Parathyroid adenoma (tissue), 2 donors: ENCODE data around the gene CADM1.

ENCODE experiments used
- H2AFZ ChIP-seq: fragments of 300-600 bp; sonication (generic); one replicate; pipeline ENCODE4 v1.7.0; 2017; ENCODE audit warnings: antibody characterized with exemption, mild to moderate bottlenecking
- H3K27ac ChIP-seq: fragments of 300-600 bp; sonication (generic); one replicate; pipeline ENCODE4 v1.7.0; 2017
- H3K27me3 ChIP-seq: fragments of 300-600 bp; sonication (generic); one replicate; pipeline ENCODE4 v1.7.0; 2017; ENCODE audit warnings: low read length; ENCODE audit not compliant: control insufficient read depth, insufficient read depth
- H3K36me3 ChIP-seq: fragments of 300-600 bp; sonication (generic); one replicate; pipeline ENCODE4 v1.7.0; 2017; ENCODE audit warnings: low read length; ENCODE audit not compliant: control insufficient read depth, insufficient read depth
- H3K4me1 ChIP-seq: fragments of 300-600 bp; sonication (generic); one replicate; pipeline ENCODE4 v1.7.0; 2017; ENCODE audit warnings: control low read depth
- H3K4me2 ChIP-seq: fragments of 300-600 bp; sonication (generic); one replicate; pipeline ENCODE4 v1.7.0; 2017; ENCODE audit warnings: low read length
- H3K4me3 ChIP-seq: fragments of 300-600 bp; sonication (generic); one replicate; pipeline ENCODE4 v1.7.0; 2017; ENCODE audit warnings: low read depth, low read length
- H3K79me2 ChIP-seq: fragments of 300-600 bp; sonication (generic); one replicate; pipeline ENCODE4 v1.7.0; 2017; ENCODE audit warnings: control low read depth
- H3K9ac ChIP-seq: fragments of 300-600 bp; sonication (generic); one replicate; pipeline ENCODE4 v1.7.0; 2017; ENCODE audit warnings: mild to moderate bottlenecking
- H3K9me3 ChIP-seq: fragments of 300-600 bp; sonication (generic); one replicate; pipeline ENCODE4 v1.7.0; 2017; ENCODE audit warnings: low read length; ENCODE audit not compliant: control insufficient read depth
- TF ChIP-seq, protein P1 (sequence below): fragments of 300-600 bp; sonication (generic); IDR thresholded peaks from one replicate; pipeline ENCODE4 v1.7.0; 2017; ENCODE audit warnings: antibody characterized with exemption, mild to moderate bottlenecking
- donor health status: primary hyperparathyroidism.

CADM1 gene

DNA sequence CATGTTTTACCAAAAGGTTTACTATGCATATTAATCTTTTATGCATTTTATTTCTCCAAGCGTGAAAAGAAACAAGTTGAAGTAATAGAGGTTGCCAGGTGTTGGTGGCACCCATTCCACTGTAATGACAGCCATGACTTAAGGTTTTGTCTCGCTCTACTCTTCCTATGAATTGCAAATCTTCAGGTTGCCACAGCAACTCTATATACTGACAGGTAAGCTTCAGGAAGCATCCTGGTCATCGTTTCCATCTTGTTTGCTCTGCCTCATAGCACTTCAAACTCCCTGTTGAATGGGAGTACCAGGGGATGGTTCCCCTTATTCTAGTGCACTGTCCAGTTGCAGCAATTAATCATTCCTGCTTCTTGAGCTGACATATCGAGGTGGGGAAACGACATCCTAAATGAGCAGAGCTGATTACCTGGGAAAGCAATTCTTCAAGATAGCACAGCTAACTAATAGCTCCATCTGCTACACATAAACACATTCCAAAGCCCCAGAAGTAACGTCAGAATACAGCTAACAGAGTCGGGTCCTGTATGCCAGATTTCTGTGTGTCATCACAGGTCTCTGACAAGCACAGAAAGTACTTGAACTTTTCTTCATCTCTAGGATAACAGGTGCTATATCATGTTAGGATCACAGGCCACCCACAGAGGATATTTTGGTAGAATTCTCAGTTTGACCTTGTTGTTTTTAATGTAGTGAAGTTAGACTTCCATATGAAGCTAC lies 80.3 kb downstream of the CADM1 start:
- Histone ChIP-seq H2AFZ (no peak overlapping the region), H3K79me2 (no peaks in the 10 kb centered on the region), H3K9me3 (no peaks in the 10 kb centered on the region), H3K4me2 (no peak overlapping the region), H3K4me3 (no peak overlapping the region), H3K27ac (no peak overlapping the region), H3K27me3 (no peaks in the 10 kb centered on the region), H3K9ac (no peak overlapping the region), H3K36me3 (no peaks in the 10 kb centered on the region), H3K4me1 (no peaks in the 10 kb centered on the region)
- TF ChIP-seq, protein P1, sequence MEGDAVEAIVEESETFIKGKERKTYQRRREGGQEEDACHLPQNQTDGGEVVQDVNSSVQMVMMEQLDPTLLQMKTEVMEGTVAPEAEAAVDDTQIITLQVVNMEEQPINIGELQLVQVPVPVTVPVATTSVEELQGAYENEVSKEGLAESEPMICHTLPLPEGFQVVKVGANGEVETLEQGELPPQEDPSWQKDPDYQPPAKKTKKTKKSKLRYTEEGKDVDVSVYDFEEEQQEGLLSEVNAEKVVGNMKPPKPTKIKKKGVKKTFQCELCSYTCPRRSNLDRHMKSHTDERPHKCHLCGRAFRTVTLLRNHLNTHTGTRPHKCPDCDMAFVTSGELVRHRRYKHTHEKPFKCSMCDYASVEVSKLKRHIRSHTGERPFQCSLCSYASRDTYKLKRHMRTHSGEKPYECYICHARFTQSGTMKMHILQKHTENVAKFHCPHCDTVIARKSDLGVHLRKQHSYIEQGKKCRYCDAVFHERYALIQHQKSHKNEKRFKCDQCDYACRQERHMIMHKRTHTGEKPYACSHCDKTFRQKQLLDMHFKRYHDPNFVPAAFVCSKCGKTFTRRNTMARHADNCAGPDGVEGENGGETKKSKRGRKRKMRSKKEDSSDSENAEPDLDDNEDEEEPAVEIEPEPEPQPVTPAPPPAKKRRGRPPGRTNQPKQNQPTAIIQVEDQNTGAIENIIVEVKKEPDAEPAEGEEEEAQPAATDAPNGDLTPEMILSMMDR: no peak

DNA sequence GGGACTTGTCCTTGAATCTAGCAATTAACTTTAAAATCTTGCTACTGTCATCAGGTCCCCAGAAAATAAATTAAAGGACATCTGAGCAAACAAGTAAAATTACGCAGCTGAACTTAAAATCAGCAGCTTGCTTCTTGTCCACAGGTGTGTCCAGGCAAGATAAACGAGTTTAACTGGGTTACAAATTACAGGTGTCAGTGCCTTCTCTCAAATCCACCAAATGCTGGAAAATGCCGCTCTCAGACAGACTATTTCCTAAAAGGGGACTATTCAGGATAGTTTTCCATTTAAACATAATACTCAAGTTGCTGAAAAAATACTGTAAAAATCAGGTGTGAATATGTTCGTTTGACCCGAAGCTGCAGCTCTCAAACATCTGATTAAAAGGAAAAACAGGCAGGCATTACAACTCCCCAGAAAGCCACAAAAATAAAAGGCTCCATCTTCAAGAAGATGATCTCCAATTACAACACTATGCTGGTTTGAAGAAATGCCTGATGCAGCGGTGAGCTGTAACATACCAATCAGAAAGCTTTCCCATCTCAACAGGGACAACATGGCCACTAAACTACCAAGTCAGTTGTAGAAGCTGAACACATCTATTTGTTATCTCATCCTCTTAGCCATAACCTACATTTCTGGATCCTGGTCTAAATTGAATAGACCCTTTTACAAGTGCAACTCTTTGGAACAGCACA lies 82.1 kb downstream of the CADM1 start:
- Histone ChIP-seq H3K4me3 (no peak overlapping the region), H3K27ac (no peak overlapping the region), H3K9ac (no peak overlapping the region), H3K27me3 (no peaks in the 10 kb centered on the region), H2AFZ (no peak overlapping the region), H3K79me2 (no peaks in the 10 kb centered on the region), H3K9me3 (no peaks in the 10 kb centered on the region), H3K4me1 (no peaks in the 10 kb centered on the region), H3K36me3 (no peaks in the 10 kb centered on the region), H3K4me2 (no peak overlapping the region)
- TF ChIP-seq, protein P1: no peak

- TF ChIP-seq, protein P1: no peak
- Histone ChIP-seq H3K9ac (no peak overlapping the region), H3K4me2 (no peak overlapping the region), H2AFZ (no peak overlapping the region), H3K4me3 (no peak overlapping the region), H3K4me1 (no peaks in the 10 kb centered on the region), H3K27me3 (no peaks in the 10 kb centered on the region), H3K79me2 (no peaks in the 10 kb centered on the region), H3K27ac (no peak overlapping the region), H3K9me3 (no peaks in the 10 kb centered on the region), H3K36me3 (no peaks in the 10 kb centered on the region)
Measured at GRCh38 chr11:115421352-115421991, 82.7 kb downstream of the CADM1 start.

GRCh38 chr11:115420505-115420904 lies 83.7 kb downstream of the CADM1 start:
- Histone ChIP-seq H3K4me1 (no peaks in the 10 kb centered on the region), H3K9ac (no peak overlapping the region), H3K27me3 (no peaks in the 10 kb centered on the region), H3K4me2 (no peak overlapping the region), H3K9me3 (no peaks in the 10 kb centered on the region), H3K4me3 (no peak overlapping the region), H3K36me3 (no peaks in the 10 kb centered on the region), H3K27ac (no peak overlapping the region), H3K79me2 (no peaks in the 10 kb centered on the region), H2AFZ (no peak overlapping the region)
- TF ChIP-seq, protein P1: no peak
